ENCODE data around the gene DCAKD.

The DCAKD gene

GRCh38 chr17:45013021-45013997 is 38.1 kb downstream of the DCAKD start:
- Histone ChIP-seq H3K4me1 (peaks cover 19% of the 10 kb centered on the region), H3K27me3 (no peaks in the 10 kb centered on the region), H3K4me3 (ENCODE audit: low read depth, low read length) (no peak overlapping the region), H3K9me3 (no peaks in the 10 kb centered on the region), H3K36me3 (no peaks in the 10 kb centered on the region)
- TF ChIP-seq, protein P1, sequence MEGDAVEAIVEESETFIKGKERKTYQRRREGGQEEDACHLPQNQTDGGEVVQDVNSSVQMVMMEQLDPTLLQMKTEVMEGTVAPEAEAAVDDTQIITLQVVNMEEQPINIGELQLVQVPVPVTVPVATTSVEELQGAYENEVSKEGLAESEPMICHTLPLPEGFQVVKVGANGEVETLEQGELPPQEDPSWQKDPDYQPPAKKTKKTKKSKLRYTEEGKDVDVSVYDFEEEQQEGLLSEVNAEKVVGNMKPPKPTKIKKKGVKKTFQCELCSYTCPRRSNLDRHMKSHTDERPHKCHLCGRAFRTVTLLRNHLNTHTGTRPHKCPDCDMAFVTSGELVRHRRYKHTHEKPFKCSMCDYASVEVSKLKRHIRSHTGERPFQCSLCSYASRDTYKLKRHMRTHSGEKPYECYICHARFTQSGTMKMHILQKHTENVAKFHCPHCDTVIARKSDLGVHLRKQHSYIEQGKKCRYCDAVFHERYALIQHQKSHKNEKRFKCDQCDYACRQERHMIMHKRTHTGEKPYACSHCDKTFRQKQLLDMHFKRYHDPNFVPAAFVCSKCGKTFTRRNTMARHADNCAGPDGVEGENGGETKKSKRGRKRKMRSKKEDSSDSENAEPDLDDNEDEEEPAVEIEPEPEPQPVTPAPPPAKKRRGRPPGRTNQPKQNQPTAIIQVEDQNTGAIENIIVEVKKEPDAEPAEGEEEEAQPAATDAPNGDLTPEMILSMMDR (IDR thresholded peaks at IDR 0.05; ENCODE audit: low read depth, low read length) = no peak
- no peak for DNase-seq

DNA sequence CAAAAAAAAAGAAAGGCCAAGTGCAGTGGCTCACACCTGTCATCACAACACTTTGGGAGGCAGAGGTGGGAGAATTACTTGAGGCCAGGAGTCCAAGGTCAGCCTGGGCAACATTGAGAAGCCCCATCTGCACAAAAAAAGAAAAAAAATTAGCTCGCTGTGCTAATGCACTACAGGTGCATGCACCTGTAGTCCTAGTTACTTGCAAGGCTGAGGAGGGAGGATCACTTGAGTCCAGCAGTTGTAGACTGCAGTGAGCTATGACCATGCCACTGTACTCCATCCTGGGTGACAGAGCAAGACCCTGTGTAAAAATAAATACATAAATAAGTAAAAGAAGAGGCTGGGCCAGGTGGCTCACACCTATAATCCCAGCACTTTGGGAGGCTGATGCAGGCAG is 39.7 kb downstream of the DCAKD start:
- Histone ChIP-seq H3K9me3 (no peaks in the 10 kb centered on the region), H3K4me1 (peaks cover 21% of the 10 kb centered on the region), H3K27me3 (no peaks in the 10 kb centered on the region), H3K4me3 (ENCODE audit: low read depth, low read length) (no peak overlapping the region), H3K36me3 (no peaks in the 10 kb centered on the region)
- no peak for DNase-seq
- TF ChIP-seq, protein P1 (IDR thresholded peaks at IDR 0.05; ENCODE audit: low read depth, low read length) = no peak

GRCh38 chr17:45009676-45010467 is 41.6 kb downstream of the DCAKD start:
- Histone ChIP-seq H3K4me1 (peaks cover 22% of the 10 kb centered on the region), H3K9me3 (no peaks in the 10 kb centered on the region), H3K27me3 (no peaks in the 10 kb centered on the region), H3K36me3 (no peaks in the 10 kb centered on the region), H3K4me3 (ENCODE audit: low read depth, low read length) (no peak overlapping the region)
- no peak for DNase-seq
- TF ChIP-seq, protein P1 (IDR thresholded peaks at IDR 0.05; ENCODE audit: low read depth, low read length) = no peak

DNA sequence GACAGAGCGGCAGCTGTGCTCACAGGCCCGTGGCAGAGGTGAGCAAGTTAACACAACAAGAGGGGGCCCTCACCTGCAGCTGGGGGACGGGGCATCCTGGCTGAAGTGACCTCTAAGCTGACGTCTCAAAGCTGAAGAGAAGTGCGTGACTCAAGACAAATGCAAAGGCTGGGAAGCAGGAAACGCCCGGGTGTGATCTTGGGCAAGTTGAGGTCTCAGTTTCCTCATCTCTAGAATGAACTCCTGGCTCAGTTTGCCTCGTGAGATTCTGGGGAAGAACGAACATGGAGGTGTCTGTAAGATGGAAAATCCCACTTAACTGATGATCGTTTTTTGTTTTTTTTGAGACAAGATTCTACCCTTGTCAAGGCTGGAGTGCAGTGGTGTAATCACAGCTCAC is 43.2 kb downstream of the DCAKD start:
- Histone ChIP-seq H3K4me1 (peaks cover 27% of the 10 kb centered on the region), H3K9me3 (no peaks in the 10 kb centered on the region), H3K36me3 (no peaks in the 10 kb centered on the region), H3K27me3 (no peaks in the 10 kb centered on the region), H3K4me3 (ENCODE audit: low read depth, low read length) (no peak overlapping the region)
- DNase-seq = no peak
- TF ChIP-seq, protein P1 (IDR thresholded peaks at IDR 0.05; ENCODE audit: low read depth, low read length) = no peak

DNA sequence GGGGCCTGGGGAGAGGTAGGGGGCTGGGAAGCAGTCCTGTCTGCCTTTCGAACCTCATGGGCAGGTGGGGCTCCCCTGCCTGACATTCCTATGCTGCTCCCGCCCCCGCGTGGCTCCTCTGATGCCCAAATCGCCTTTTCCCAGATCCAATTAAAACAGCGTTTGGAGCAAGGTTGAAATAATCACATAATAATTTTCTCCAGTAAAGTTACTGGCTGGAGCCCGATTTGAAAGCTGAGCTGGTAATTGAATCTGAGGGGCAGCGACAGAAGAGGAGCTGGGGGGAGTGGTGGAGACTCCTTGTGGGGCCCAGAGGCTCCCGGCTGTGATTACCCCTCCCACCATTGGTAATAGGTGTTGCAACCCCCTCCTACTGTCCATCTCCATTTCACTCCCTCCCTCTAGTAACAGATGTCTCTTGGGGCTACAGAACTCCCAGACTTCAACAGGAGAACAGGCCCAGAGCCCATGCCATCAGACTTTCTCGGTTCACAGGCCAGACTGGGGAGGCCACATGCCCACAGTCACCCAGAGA is 44.4 kb downstream of the DCAKD start:
- Histone ChIP-seq H3K4me3 (ENCODE audit: low read depth, low read length) (no peak overlapping the region), H3K4me1 (peaks cover 23% of the 10 kb centered on the region), H3K27me3 (no peaks in the 10 kb centered on the region), H3K36me3 (no peaks in the 10 kb centered on the region), H3K9me3 (no peaks in the 10 kb centered on the region)
- TF ChIP-seq, protein P1 (IDR thresholded peaks at IDR 0.05; ENCODE audit: low read depth, low read length) = no peak
- no peak for DNase-seq
